Endothelial cell (in vitro differentiated cells): Measurements from ENCODE around the gene HMGN2. TPM values are rescaled to one million over a fixed set of nuclear protein-coding genes. Genes with fewer than 3 reads are reported as not detected.

Experiments
- DNase-seq: peaks from one replicate; pipeline ENCODE4 v3.0.0; 2021; ENCODE audit warnings: low spot score
- H3K27ac Mint-ChIP-seq: one replicate; pipeline ENCODE4 v1.8.0; 2021; ENCODE audit warnings: mixed read lengths, inconsistent platforms; ENCODE audit not compliant: unreplicated experiment
- H3K27me3 Mint-ChIP-seq: one replicate; pipeline ENCODE4 v1.8.0; 2021; ENCODE audit warnings: mild to moderate bottlenecking, moderate library complexity, mixed read lengths, inconsistent platforms; ENCODE audit not compliant: unreplicated experiment
- H3K36me3 Mint-ChIP-seq: one replicate; pipeline ENCODE4 v1.8.0; 2021; ENCODE audit warnings: mild to moderate bottlenecking, low read depth, mixed read lengths, inconsistent platforms; ENCODE audit not compliant: unreplicated experiment
- H3K4me1 Mint-ChIP-seq: one replicate; pipeline ENCODE4 v1.8.0; 2021; ENCODE audit warnings: mild to moderate bottlenecking, mixed read lengths, inconsistent platforms; ENCODE audit not compliant: unreplicated experiment
- H3K4me3 Mint-ChIP-seq: one replicate; pipeline ENCODE4 v1.8.0; 2021; ENCODE audit warnings: mild to moderate bottlenecking, mixed read lengths, inconsistent platforms; ENCODE audit not compliant: unreplicated experiment
- H3K9me3 Mint-ChIP-seq: one replicate; pipeline ENCODE4 v1.8.0; 2021; ENCODE audit warnings: mixed read lengths, inconsistent platforms; ENCODE audit not compliant: unreplicated experiment
- total RNA-seq: library from RNA; stranded (reverse); fragmentation: NEBNext Ultra II Directional; extraction: Animal tissue kit (Norgen Biotek cat#: 25700); gene quantifications from one replicate; pipeline ENCODE4 v1.2.1, GENCODE V29; 2021; ENCODE audit not compliant: unreplicated experiment
- TF ChIP-seq, protein P1 (sequence below): fragments of 200-600 bp; sonication (generic); IDR thresholded peaks from one replicate; pipeline ENCODE4 v1.5.0; 2021; ENCODE audit warnings: antibody characterized with exemption; ENCODE audit not compliant: unreplicated experiment

The HMGN2 gene
- total RNA-seq, 1 donor from 2014 or later, result 171 TPM

DNA sequence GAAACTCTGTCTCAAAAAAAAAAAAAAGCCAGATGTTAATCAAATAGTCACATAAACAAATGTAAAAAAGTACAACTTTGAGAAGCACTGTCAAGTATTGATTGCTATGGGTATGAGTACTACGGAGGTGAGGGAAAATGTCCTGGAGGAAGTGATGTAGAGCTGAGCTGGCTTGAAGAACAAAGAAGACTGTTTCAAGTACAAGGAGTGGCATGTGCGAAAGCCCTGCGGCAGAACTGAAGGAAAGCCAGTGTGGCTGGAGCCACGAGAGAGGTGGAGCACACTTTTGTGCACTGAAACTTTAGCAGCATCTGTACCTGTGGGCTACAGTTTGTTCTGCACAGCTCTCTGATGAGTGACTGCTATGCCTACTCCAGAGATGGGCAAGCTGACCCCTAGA, 51.9 kb downstream of the HMGN2 start:
- DNase-seq, result no peak
- Mint-ChIP-seq H3K4me1 (peaks cover 7% of the 10 kb centered on the region), H3K27ac (no peak overlapping the region), H3K9me3 (no peaks in the 10 kb centered on the region), H3K4me3 (no peak overlapping the region), H3K36me3 (no peaks in the 10 kb centered on the region), H3K27me3 (peaks cover 5% of the 10 kb centered on the region)
- TF ChIP-seq, protein P1, sequence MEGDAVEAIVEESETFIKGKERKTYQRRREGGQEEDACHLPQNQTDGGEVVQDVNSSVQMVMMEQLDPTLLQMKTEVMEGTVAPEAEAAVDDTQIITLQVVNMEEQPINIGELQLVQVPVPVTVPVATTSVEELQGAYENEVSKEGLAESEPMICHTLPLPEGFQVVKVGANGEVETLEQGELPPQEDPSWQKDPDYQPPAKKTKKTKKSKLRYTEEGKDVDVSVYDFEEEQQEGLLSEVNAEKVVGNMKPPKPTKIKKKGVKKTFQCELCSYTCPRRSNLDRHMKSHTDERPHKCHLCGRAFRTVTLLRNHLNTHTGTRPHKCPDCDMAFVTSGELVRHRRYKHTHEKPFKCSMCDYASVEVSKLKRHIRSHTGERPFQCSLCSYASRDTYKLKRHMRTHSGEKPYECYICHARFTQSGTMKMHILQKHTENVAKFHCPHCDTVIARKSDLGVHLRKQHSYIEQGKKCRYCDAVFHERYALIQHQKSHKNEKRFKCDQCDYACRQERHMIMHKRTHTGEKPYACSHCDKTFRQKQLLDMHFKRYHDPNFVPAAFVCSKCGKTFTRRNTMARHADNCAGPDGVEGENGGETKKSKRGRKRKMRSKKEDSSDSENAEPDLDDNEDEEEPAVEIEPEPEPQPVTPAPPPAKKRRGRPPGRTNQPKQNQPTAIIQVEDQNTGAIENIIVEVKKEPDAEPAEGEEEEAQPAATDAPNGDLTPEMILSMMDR, result no peak

Other genes starting within 250 kb of the HMGN2 start
- gene CEP85, start 238.2 kb upstream of the HMGN2 start, total RNA-seq, result 9.7 TPM
- gene SH3BGRL3, start 192.4 kb upstream of the HMGN2 start, total RNA-seq, result 226 TPM
- 16.0 TPM for gene UBXN11, start 165.8 kb upstream of the HMGN2 start, total RNA-seq
- gene CD52, start 154.5 kb upstream of the HMGN2 start, total RNA-seq, result 21.8 TPM
- 1.4 TPM for gene CRYBG2, start 118.3 kb upstream of the HMGN2 start, total RNA-seq
- gene ZNF683, start 99.7 kb upstream of the HMGN2 start, total RNA-seq, result not detected
- gene LIN28A, start 61.6 kb upstream of the HMGN2 start, total RNA-seq, result 107 TPM
- gene DHDDS, start 40.1 kb upstream of the HMGN2 start, total RNA-seq, result 63.5 TPM
- gene RPS6KA1, start 57.3 kb downstream of the HMGN2 start, total RNA-seq, result 25.3 TPM
- 115 TPM for gene ARID1A, start 223.6 kb downstream of the HMGN2 start, total RNA-seq